PFSK-1 (cell line): ENCODE results near the gene SORBS1.

Experiments
- FOXP2 ChIP-seq: optimal IDR thresholded peaks from 2 replicates; pipeline ENCODE3; 2011; ENCODE audit warnings: borderline replicate concordance, control low read depth, inconsistent platforms; ENCODE audit not compliant: insufficient read depth; ENCODE audit errors: extremely low read length, extremely low read depth
- POLR2AphosphoS5 ChIP-seq: IDR thresholded peaks from 2 replicates; pipeline ENCODE4 v1.6.1; 2012; ENCODE audit warnings: low read depth, mild to moderate bottlenecking, control low read depth, low read length, moderate library complexity

DNA sequence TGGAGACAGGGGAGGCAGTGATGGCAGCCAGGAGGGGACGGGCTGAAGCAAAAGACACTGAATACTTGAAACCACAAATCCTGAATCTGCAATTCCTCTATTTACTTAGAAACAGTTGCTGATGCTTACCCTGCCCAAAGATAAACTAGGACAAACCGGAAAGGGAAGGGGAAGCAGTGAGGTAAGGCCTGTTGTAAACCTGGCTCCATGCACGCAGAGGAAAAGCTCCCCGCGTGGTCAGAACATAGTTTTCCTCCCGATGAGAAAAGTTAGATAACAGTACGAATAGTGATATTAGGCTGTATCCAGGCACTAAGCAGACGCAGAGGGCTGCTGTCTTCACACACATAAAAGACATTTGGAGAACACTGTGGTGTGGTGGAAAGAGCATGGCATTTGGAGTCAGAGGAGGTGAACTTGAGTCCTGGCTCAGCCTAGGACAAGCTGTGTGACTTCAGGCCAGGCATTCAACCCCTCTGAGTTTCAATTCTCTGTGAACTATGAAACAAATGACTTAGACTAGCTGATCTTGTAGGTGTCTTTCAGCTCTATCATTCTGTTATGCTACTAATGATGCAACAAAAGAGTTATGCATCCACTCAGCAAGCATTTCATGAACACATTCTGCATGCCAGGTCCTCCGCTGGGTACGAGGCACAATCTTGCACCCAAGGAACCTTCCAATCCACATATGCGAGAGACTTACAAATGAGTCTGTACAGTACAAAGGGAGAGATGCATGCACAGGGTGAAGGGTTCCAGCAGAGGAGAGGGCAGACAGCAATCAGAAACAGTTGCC lies 80.9 kb downstream of the SORBS1 start:
- TF ChIP-seq FOXP2 (no peak), POLR2AphosphoS5 (no peak)
